ENCODE measurements around the gene RC3H2.

Gene RC3H2

DNA sequence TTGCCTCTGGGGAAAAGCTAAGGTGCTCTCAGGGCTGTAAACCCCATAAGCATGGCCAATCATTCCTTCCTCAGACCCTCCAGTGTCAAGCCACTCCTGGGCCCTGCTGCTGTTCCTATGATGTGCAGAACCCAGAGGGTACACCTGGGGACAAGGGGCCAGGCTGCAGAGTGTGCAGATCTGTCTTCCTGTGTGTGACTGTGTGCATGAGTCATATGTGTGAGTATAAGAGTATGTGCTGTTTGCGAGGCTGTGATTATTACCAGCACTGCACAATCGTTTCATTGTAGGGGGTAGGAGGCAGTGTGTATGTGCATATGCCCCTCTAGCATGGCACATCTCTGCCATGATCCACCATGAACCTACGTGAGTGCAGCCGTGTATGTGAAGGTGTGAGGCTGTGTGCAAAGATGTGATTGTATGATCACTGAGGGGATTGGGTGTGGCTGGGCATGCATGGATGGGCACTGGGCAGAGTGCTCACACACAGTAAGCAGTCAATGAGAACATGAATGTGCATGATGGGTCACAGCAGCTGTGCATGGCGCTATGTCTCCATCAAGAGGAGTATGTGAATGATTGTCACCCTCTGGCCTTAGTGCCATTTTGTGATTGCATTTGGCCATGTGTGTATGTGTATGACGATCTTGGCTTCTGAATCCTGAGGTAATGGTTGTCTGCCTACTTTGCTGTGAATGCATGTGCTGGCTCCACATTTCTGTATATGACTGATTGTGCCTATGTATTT, 107.7 kb downstream of the RC3H2 start:
- DNase-seq, result no peak
